ENCODE data around the gene KCTD6.

KCTD6 gene

GRCh38 chr3:58519668-58520402 lies 27.9 kb downstream of the KCTD6 start:
- TF ChIP-seq TAF1 (IDR thresholded peaks at IDR 0.05; ENCODE audit: borderline replicate concordance, insufficient read depth, low read length) (no peak), SIN3A (IDR thresholded peaks at IDR 0.05; ENCODE audit: borderline replicate concordance, insufficient read depth, low read length) (no peak), POLR2AphosphoS5 (IDR thresholded peaks at IDR 0.05; ENCODE audit: low read depth, low read length) (no peak), REST (IDR thresholded peaks at IDR 0.05; ENCODE audit: insufficient read depth in 1 of 2, low read depth in 2 of 2, low read length in 2 of 2) (no peak), FOXP2 (optimal IDR thresholded peaks at IDR 0.05; ENCODE audit: borderline replicate concordance, extremely low read depth, extremely low read length, insufficient read depth) (no peak)

GRCh38 chr3:58520403-58521335 lies 28.8 kb downstream of the KCTD6 start:
- TF ChIP-seq POLR2AphosphoS5 (IDR thresholded peaks at IDR 0.05; ENCODE audit: low read depth, low read length) (no peak), FOXP2 (optimal IDR thresholded peaks at IDR 0.05; ENCODE audit: borderline replicate concordance, extremely low read depth, extremely low read length, insufficient read depth) (no peak), REST (IDR thresholded peaks at IDR 0.05; ENCODE audit: insufficient read depth in 1 of 2, low read depth in 2 of 2, low read length in 2 of 2) (no peak)

GRCh38 chr3:58521336-58521670 lies 29.4 kb downstream of the KCTD6 start:
- TF ChIP-seq POLR2AphosphoS5 (IDR thresholded peaks at IDR 0.05; ENCODE audit: low read depth, low read length) (no peak), SIN3A (IDR thresholded peaks at IDR 0.05; ENCODE audit: borderline replicate concordance, insufficient read depth, low read length) (no peak), REST (IDR thresholded peaks at IDR 0.05; ENCODE audit: insufficient read depth in 1 of 2, low read depth in 2 of 2, low read length in 2 of 2) (no peak), TAF1 (IDR thresholded peaks at IDR 0.05; ENCODE audit: borderline replicate concordance, insufficient read depth, low read length) (no peak), FOXP2 (optimal IDR thresholded peaks at IDR 0.05; ENCODE audit: borderline replicate concordance, extremely low read depth, extremely low read length, insufficient read depth) (no peak)

GRCh38 chr3:58521917-58522631 lies 30.2 kb downstream of the KCTD6 start:
- TF ChIP-seq REST (IDR thresholded peaks at IDR 0.05; ENCODE audit: insufficient read depth in 1 of 2, low read depth in 2 of 2, low read length in 2 of 2) = no peak
- no peak for TF ChIP-seq SIN3A (IDR thresholded peaks at IDR 0.05; ENCODE audit: borderline replicate concordance, insufficient read depth, low read length)
- no peak for TF ChIP-seq FOXP2 (optimal IDR thresholded peaks at IDR 0.05; ENCODE audit: borderline replicate concordance, extremely low read depth, extremely low read length, insufficient read depth)
- TF ChIP-seq POLR2AphosphoS5 (IDR thresholded peaks at IDR 0.05; ENCODE audit: low read depth, low read length) = no peak
- TF ChIP-seq TAF1 (IDR thresholded peaks at IDR 0.05; ENCODE audit: borderline replicate concordance, insufficient read depth, low read length) = no peak
